GM18861 (cell line): Measurements from ENCODE around the gene CHTF18.
A peak's percentile ranks its signal among the peaks of the same experiment; 100 is the strongest.
"Not testable (repeated sequence)": the region's sequence is repeated elsewhere in the genome, so short reads cannot be mapped to it uniquely, and the experiment has no call there.

ENCODE experiments used
- ATAC-seq: cut with Tn5 transposase; IDR thresholded peaks from one replicate; pipeline ENCODE4 v1.9.1; 2021; ENCODE audit not compliant: unreplicated experiment

CHTF18 gene

GRCh38 chr16:803754-804080 is 15.3 kb downstream of the CHTF18 start:
- ATAC-seq: no peak

GRCh38 chr16:804193-805048 is 16.0 kb downstream of the CHTF18 start:
- no peak for ATAC-seq

- no peak for ATAC-seq
These were observed 17.1 kb downstream of the CHTF18 start for GRCh38 chr16:805474-805873.

GRCh38 chr16:807347-808084 is 19.1 kb downstream of the CHTF18 start:
- peak; percentile 84 for ATAC-seq

- no peak for ATAC-seq
These were observed 19.6 kb downstream of the CHTF18 start for GRCh38 chr16:808085-808386.

GRCh38 chr16:813204-813915 is 24.9 kb downstream of the CHTF18 start:
- no peak for ATAC-seq

GRCh38 chr16:813916-814412 is 25.5 kb downstream of the CHTF18 start:
- ATAC-seq: no peak

GRCh38 chr16:814974-815373 is 26.6 kb downstream of the CHTF18 start:
- no peak for ATAC-seq

GRCh38 chr16:815861-816260 is 27.4 kb downstream of the CHTF18 start:
- ATAC-seq: no peak

GRCh38 chr16:817001-817906 is 28.8 kb downstream of the CHTF18 start:
- ATAC-seq: no peak

GRCh38 chr16:818132-818531 is 29.7 kb downstream of the CHTF18 start:
- ATAC-seq: no peak

GRCh38 chr16:818592-818991 is 30.2 kb downstream of the CHTF18 start:
- ATAC-seq: no peak

- no peak for ATAC-seq
These were observed 31.1 kb downstream of the CHTF18 start for GRCh38 chr16:819336-820043.

GRCh38 chr16:820044-820408 is 31.6 kb downstream of the CHTF18 start:
- ATAC-seq: not testable (repeated sequence)

GRCh38 chr16:820748-821147 is 32.3 kb downstream of the CHTF18 start:
- no peak for ATAC-seq

GRCh38 chr16:821751-822150 is 33.3 kb downstream of the CHTF18 start:
- ATAC-seq: no peak

GRCh38 chr16:822174-822908 is 33.9 kb downstream of the CHTF18 start:
- ATAC-seq: no peak

- ATAC-seq: no peak
These were observed 34.5 kb downstream of the CHTF18 start for GRCh38 chr16:822909-823297.

- no peak for ATAC-seq
These were observed 35.8 kb downstream of the CHTF18 start for GRCh38 chr16:824194-824593.

GRCh38 chr16:824601-825000 is 36.2 kb downstream of the CHTF18 start:
- ATAC-seq: no peak
